DMS53 treated with DMSO at 0.1 percent for 48 hours (cell line): ENCODE data around the gene LYL1.
A peak's percentile ranks its signal among the peaks of the same experiment; 100 is the strongest.

ENCODE experiments used
- DNase-seq: peaks from one replicate; lab custom pipeline; 2025; ENCODE audit not compliant: unreplicated experiment; lab: John Stamatoyannopoulos, UW

Gene LYL1

DNA sequence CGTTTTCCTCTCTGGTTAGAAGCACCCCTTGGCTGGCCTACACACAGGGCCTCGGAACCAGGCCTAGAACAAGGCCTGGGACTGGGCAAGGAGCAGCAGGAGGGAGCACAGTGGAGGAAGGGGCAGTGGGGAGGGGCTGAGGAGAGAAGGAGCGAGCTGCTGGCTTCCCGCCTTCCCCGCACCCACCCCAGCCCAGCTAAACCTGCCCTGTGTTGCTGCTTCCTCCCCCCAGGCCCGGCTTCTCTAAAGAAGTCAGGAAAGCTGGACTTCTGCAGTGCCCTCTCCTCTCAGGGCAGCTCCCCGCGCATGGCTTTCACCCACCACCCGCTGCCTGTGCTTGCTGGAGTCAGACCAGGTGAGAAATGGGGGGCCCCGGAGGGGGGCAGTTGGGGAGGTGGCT, 24.3 kb downstream of the LYL1 start:
- DNase-seq, result no peak

DNA sequence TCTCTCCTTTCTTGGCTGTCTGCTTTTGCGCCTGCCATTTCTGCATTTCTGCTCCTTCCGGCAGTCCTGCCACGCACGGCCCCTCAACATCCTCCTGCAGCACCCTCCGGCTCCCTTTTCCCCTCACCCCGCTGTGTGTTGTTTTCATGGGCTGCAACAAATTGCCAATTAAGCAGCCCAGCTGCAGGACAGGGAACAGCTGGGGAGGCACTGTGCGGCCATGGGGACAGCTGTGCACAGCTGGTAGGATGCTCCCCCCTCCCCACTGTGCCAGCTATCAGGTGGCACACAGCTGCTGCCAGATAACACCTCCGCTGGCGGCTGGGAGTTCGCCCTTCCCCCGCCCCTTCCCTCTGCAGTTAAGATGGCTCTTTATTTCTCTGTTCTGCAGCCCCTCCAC, 25.4 kb downstream of the LYL1 start:
- no peak for DNase-seq

DNA sequence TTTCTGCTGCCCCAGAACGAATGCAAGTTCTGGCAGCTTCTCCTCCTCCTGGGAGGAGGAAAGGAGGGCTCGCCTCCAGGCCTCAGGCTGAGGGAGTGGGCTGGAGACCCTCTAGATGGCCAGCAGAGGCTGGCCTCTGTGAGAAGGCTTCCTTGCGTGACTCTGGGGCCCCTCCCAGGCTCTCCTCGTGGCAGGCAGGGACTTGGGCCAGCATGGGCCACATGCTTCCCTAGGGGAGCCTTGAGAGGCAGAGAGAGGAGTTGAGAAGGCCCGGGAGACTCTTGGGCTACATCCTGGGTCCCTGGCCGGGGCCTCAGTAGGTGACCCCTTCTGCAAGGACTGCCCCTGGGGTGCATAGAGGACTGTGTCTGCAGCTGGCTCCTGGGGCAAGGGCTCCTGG, 25.9 kb downstream of the LYL1 start:
- no peak for DNase-seq

DNA sequence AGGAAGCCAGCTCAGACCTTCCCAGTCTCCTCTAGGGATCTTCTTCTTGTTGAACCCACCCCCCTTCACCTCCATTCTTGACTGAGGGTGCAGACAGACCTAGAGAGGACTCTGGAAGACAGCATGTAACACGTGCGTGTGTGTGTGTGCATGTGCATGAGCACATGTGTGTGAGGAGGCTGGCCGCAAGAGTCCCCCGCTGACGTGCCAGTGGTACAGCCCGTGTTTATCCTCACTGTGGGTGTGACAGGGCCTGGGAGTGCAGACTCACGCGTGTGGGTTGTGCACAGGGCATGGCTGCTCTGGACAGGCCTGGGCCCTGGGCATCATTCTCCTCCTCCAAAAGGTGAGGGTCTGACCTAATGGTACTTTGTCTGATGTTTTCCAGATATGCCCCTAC, 26.3 kb downstream of the LYL1 start:
- DNase-seq, result no peak

DNA sequence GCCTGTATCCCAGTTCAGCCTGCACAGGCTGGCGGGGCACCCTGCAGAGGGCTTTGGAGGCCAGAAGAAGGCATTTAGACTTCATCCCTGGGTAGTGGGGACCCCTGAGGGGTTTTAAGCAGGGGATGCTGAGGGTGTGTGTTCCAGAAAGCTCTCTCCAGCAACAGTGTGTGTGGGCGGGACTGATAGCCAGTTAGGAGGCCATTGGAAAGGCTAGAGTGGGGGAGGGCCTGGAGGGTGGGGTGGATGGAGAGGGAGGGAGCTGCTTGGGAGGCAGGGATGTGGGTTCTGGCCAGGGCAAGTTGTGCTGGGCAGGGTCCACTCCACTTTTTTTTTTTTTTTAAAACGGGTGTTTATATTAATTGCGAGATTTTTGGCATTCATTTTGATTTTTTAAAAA, 28.3 kb downstream of the LYL1 start:
- DNase-seq, result no peak

DNA sequence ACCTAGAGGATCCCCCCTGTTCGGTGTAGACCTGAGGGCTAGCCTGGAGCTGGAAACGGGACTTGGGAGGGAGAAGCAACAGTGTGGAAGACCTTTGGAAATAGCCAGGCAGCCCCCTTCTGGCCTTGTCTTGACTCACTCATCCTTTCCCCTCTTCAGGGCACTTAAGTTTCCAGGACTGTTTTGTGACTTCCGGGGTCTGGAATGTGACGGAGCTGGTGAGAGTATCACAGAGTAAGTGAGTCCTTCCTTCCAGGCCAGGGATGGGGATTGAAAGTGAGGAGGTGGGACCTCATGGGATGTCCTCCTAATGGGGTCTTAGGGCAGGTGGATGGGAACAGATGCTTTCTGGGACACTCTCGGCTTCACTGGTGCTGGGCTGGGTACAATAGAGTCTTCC, 29.4 kb downstream of the LYL1 start:
- DNase-seq, result no peak

DNA sequence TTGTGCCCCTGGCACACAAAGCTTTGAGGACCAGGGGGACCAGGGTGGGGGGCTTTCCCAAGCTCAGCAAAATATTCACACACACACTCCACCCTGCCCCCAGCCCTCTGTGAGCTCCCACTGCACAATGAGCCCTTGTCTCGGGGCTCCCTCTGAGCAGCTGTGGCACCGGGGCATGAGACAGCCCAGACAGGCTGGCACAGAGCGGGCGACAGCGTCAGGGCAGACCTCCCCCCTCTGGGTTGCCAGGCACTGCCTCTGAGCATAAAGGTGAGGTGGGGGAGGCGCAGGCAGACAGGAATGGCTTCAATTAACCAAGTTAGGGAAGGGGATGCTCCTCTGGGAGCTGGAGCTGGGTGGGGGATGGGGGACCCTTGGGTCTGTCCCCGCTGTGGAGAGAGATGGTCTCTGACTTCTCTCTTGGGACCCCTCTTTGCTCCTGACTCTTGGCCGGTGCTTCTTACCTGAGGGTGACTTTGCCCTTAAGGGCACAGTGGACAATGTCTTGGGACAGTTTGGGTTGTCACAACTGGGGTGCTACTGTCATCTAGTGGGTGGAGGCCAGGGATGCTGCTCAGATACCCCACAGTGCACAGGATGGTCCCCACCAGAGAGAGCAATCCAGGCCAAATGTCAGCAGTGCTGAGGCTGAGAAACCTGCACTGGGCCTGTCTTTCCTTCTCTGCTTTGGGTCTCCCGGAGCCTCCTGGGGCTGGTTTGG, 30.3 kb downstream of the LYL1 start:
- no peak for DNase-seq

DNA sequence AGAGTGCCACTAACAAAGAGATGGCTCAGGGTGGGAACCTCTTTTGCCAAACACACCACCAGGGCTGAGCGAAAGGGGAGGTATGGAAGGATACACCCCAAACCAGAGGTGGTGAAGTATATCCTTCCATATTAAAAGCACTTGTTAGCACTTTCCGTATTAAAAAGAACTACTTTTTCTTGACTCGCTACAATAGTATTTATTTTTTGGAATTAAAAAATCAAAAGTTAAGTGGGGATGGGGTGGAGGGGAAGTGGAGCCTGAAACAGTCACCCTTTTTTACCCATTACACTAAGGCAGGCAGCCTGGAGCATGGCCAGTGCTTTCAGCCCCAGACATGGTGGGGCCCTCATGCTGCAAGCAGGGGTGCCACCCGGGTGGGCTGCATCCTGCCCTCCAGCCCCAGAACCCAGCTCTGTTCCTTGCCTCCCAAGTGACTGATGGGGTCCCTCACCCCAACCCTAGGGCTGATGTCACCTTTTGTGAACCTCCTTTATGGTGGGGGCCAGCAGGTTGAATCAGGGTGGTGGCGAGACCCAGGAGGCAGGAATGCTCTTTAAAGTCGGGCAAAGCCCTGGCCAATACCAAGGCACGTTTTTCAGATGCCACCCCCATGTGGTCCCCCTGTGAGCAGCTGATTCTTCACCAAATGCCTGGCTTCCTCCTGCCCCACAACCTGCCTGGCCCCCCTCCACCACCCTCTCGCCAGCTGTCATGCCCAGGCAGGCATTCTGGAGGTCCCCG, 31.0 kb downstream of the LYL1 start:
- no peak for DNase-seq

DNA sequence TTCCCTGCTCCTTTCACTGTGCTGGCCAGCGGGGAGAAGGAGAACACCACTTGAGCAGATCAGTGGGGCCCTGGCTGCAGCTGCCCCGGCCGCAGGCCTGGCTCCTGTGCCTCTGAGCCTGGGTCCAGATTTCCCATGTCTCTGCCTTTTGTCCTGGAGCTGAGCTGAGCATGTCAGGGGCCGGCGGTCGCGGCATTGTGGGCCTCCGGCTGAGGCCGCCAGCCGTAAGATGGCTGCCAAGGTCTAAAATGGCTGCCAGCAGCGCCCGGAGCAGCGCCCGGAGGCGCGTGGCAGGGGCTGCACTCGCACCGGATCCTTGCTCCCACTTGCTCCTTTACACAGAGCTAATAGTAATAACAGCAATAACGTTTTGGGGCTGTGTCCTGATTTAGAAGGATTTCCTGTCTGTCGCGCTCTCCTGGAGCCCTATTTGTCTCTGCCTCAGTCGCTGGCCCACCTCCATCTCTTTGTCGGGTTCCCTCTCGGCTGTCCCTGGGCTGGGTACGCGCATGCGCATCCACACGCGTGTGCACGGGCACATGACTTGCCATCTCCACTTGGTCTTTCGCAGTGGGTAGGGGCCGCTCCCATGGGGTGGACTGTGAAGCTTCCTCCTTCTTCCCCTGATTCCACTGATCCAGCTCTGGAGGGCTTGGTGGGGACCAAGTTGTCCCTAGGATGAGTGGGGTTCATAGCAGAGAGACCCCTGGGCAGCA, 32.1 kb downstream of the LYL1 start:
- DNase-seq, result no peak

DNA sequence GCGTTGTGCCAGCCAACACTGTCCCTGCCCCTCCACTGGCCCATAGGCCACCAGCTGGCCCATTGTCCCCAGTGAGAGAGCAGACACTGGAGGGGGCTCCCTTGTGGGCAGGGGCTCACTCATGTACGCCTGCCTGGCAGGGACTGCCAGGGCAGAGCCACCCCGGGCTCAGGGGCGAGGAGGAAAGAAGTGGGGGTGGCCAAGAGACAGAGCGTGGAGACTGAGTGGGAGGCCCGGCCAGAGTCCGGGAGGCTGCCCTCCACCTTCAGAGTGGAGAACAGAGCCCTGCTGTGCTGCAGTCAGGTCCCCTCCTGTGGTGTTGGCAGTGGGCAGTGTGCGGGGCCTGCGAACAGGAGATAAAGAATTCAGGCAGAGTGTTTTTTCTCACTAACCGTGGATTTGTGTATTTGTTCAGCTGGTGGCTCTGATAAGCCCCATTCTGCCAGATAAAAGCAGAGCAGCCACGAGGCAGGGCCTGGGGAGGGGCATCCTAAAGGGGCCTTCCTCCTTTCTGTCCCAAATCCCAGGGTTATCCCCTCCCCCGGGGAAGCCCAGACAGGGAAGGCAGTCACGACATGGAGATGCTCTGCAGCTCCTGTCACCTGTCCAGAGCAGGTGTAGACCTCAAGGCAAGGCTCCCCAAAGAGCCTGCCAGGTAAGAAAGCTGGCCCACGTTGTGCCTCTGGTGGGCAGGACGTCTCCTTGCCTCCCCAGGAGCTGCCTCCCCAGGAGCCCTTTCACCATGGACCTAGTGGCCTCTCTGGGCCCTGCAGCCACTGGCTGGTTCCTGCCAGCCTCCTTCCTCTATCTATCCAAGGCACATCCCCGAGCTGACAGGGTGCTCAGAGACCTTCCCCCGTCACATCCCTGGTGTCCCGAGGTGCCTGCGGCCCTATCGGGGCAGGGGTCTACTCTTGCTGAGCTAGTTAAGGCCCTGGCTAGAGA, 33.0 kb downstream of the LYL1 start:
- DNase-seq, result no peak

DNA sequence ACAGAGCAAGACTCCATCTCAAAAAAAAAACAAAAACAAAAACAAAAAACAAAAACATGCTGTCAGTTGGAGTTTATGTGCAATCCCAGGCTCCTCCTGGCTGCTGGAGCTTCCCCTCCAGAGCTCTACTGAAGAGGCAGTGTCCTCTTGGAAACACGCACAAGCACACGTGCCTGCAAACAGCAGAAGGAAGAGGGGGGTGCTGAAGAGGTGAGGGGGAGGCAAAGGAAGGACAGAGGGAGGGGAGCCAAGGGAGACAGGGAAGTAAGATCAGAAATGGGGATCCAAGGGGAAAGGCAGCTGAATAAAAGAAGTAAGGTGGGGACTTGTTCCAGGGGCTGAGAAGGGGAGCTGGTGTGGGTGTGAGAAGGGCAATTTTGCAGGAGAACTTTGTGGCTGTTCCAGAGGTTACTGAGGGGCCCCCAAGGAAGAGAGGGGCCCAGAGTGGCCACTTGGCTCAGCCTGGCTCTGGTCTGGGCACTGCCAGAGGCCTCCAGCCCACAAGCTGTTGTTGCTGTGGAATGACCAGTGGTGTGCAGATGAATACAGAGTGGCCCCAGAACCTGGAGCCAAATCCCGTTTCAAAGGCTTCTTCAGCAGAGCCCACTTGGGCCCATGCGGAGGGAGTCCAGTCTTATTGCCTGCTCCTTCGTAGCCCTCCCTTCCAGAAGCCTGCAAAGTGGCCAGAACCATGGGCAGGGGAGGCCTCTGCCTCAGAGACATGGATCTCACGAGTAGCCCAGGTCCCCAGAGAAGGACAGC, 34.4 kb downstream of the LYL1 start:
- DNase-seq, result no peak

DNA sequence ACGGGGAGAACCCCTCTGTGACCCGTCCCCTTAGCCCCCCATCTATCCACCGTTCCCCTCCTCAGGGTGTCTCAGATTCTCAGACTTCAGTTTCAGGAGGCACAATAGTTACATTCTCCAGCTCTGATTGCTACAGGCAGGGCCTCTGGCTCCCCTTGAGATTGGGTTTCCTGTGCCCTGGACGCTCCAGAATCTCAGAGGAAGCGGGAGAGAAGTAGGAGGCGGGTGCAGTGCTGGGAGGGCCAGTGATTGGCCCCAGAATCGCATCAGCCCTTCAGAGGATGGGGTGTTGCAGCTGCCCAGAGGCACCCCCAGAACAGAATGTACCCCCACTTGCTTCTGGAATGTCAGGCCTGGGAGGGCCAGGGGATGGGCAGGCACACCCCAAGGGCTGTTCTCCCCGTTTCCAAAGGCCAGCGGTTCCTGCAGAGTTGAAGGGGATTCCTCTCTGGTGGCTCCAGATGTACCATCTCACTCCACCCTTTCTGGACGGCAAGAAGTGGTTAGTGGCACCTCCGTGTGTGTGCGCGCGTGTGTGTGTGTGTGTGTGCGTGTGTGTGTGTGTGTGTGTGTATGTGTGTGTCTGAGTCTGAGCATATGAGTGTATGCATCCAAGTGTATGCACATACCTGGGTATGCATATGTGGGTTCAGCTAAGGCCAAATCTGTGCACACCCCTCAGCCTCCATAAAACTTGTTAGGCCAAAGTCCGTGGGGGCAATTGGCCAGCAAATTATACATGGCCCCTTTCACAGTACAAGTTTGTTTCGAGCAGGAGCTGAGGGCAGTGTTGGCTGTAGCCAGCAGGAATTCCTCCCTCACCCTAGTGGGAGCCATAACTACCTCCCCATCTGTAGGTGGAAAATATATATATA, 35.5 kb downstream of the LYL1 start:
- DNase-seq, result no peak

DNA sequence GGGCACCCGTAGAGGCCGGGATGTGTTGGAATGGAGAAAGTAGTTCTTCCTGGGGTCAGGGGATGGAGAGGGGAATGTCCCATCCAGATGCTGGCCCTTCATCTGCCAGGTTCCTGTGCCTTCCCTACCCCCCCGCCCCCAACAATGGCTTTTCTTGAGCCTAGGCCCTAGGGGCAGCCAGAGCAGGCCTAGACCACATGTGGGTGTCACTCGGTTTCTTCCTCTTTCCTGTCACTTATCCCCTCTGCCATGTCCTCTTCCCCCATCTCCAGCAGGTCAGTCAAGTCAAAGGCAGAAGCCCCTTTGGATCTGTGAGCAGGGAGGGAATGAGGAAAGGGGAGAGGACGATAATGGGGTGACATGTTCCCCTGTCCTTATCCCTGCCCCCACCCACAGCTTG, 36.4 kb downstream of the LYL1 start:
- no peak for DNase-seq

DNA sequence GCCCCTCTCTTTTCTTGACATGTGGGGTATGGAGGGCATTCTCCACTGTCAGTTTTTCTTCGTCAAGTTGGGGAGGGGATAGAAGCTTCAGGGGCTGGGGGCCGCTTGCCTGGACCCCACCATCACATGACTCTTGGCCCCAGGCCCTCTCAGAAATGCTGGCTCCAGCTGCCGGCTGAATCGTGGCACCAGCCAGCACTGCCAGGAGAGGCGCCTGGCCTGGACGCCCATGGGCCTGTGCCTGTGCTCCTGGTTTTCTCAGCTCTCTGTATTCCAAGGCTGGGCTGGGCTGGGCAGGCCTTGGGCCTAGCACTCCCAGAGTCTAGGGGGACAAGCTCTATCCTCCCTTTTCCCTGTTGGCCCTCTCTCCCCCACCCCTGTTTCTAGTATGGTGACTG, 38.6 kb downstream of the LYL1 start:
- no peak for DNase-seq

DNA sequence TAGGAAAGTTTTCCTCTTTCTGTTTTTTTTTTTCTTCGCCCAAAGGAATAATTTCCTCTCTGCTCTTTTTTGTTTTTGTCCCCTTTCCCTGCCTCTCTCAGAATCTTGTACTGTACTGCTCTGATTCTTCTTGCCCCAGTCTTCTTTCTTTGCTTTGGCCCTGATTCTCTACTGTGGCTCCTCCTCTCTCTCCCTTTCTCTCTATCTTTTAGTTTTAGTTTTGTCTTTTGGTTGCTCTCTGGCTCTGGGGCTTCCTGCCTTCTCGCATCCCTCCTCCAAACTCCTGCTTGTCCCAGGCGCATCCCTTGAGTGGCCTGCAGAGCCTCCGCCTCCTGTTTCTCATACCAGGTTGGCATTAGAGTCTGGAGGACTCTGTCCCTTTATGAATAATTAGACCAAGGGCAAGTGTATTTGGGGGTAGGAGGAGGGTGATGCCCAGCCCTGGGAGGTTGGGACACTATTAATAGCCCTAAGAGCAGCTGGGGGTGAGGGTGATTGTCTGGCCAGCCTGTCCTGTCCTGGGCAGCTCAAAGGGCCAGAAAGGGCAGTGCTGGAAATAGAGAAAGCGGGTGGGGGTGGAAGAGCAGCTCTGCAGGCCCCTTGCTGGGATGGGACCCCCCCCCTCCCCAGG, 39.1 kb downstream of the LYL1 start:
- no peak for DNase-seq

DNA sequence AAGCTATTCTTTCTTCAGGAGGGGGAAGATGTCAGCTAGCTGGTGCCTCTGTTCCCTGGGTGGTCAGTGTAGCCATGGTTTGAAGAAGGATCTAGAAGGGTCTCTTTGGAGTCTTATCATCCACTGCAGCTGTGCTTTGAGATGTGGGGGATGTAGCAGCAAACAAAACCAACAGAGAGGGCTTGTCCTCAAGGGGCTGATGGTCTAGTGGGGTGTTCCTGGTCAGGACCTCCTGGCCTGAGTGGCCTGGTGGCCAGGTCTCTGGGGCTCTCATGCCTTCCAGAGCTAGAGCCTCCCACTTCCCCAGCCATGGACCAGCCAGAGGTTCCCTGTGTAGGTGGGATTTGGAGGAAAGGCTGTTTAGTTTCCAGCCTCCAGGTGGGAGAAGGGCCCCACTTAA, 40.3 kb downstream of the LYL1 start:
- no peak for DNase-seq

DNA sequence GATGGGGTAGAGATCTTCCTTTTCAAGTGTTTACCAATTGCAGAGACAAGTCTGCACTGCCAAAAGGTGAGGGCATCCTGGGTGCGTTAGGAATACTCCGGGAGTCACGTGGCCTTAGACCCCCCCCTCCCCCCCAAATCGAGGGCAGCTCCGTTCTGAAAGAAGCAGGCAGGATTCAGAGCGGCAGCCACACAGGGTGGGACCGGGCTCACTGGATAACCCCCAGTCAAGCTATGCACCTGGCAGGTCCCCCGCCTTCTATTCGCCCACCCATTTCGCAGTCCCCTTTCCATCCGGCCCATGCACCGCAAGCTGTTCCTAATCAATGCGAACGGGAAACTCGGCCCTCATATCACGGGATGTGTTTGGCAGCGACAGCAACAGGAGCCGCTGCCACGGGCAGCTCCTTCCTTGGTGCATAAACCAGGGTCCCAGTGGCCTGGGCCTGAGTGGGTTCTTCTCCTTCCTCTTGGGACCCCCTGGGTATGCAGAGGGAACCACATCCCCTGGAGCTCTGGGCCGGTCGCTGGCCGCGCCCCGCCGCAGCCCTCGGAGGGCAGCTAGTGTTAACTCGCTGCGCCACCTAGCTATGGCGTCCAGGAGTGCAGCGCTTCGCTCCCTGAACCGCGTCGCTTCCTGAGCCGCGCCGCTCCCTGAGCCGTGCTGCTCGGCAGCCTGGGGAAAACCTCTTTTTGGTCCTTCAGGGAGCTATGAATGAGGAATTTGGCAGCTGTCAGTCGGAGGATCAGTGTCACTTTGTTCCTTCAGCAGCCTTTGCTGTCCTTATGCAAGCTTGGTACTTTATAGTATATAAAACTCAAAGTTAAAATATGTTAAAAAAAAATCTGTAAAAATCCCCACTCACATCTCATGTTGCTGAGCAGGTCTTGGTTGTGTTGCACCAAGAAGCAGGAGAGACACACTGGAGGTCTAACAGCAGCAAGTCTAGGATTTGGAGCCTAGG, 41.4 kb downstream of the LYL1 start:
- peak; percentile 30 for DNase-seq
